HEK293 (cell line): Measurements from ENCODE around the gene UFSP2.

Source experiments
- BCL6B ChIP-seq: fragments of 450-650 bp; formaldehyde crosslinking; IDR thresholded peaks from 2 replicates; pipeline ENCODE4 v1.5.1; 2017; ENCODE audit warnings: missing biosample characterization, missing genetic modification characterization
- FEZF1 ChIP-seq: fragments of 450-650 bp; formaldehyde crosslinking; IDR thresholded peaks from 2 replicates; pipeline ENCODE4 v1.5.1; 2016; ENCODE audit warnings: missing biosample characterization, missing genetic modification characterization
- GLI4 ChIP-seq: fragments of 450-650 bp; formaldehyde crosslinking; IDR thresholded peaks from 2 replicates; pipeline ENCODE4 v1.5.1; 2016; ENCODE audit warnings: missing biosample characterization, missing genetic modification characterization
- HOXA7 ChIP-seq: sonication (generic); formaldehyde crosslinking; IDR thresholded peaks from 2 replicates; pipeline ENCODE4 v1.8.1; 2022; ENCODE audit warnings: missing genetic modification reagents, borderline replicate concordance
- KLF1 ChIP-seq: fragments of 450-650 bp; formaldehyde crosslinking; IDR thresholded peaks from 2 replicates; pipeline ENCODE4 v1.5.1; 2016; ENCODE audit warnings: missing biosample characterization, missing genetic modification characterization
- KLF10 ChIP-seq: fragments of 450-650 bp; IDR thresholded peaks from 2 replicates; pipeline ENCODE4 v1.5.1; 2018; ENCODE audit warnings: missing biosample characterization, mild to moderate bottlenecking, missing genetic modification characterization
- OVOL3 ChIP-seq: fragments of 450-650 bp; formaldehyde crosslinking; IDR thresholded peaks from 2 replicates; pipeline ENCODE4 v1.5.1; 2016; ENCODE audit warnings: missing biosample characterization, missing genetic modification characterization
- PRDM6 ChIP-seq: fragments of 450-650 bp; formaldehyde crosslinking; IDR thresholded peaks from 2 replicates; pipeline ENCODE4 v1.5.1; 2017; ENCODE audit warnings: missing biosample characterization, missing genetic modification characterization
- RBAK ChIP-seq: fragments of 450-650 bp; formaldehyde crosslinking; IDR thresholded peaks from 2 replicates; pipeline ENCODE4 v1.5.1; 2016; ENCODE audit warnings: missing biosample characterization, missing genetic modification characterization
- YY1 ChIP-seq: fragments of 450-650 bp; formaldehyde crosslinking; IDR thresholded peaks from 2 replicates; pipeline ENCODE4 v1.5.1; 2018; ENCODE audit warnings: missing biosample characterization, missing genetic modification characterization
- ZBTB1 ChIP-seq: fragments of 450-650 bp; formaldehyde crosslinking; IDR thresholded peaks from 2 replicates; pipeline ENCODE4 v1.5.1; 2016; ENCODE audit warnings: missing biosample characterization, missing genetic modification characterization
- ZNF157 ChIP-seq: fragments of 450-650 bp; formaldehyde crosslinking; IDR thresholded peaks from 2 replicates; pipeline ENCODE4 v1.5.1; 2016; ENCODE audit warnings: missing biosample characterization, missing genetic modification characterization
- ZNF174 ChIP-seq: fragments of 450-650 bp; formaldehyde crosslinking; IDR thresholded peaks from 2 replicates; pipeline ENCODE4 v1.5.0; 2017; ENCODE audit warnings: missing biosample characterization, mild to moderate bottlenecking, missing genetic modification characterization
- ZNF184 ChIP-seq: fragments of 450-650 bp; IDR thresholded peaks from 2 replicates; pipeline ENCODE4 v1.5.1; 2018; ENCODE audit warnings: missing biosample characterization, mild to moderate bottlenecking, missing genetic modification characterization
- ZNF248 ChIP-seq: fragments of 450-650 bp; formaldehyde crosslinking; IDR thresholded peaks from 2 replicates; pipeline ENCODE4 v1.5.1; 2017; ENCODE audit warnings: missing biosample characterization, missing genetic modification characterization
- ZNF26 ChIP-seq: fragments of 450-650 bp; formaldehyde crosslinking; IDR thresholded peaks from 2 replicates; pipeline ENCODE4 v1.5.1; 2016; ENCODE audit warnings: missing biosample characterization, missing genetic modification characterization
- ZNF302 ChIP-seq: fragments of 450-650 bp; formaldehyde crosslinking; IDR thresholded peaks from 2 replicates; pipeline ENCODE4 v1.5.1; 2016; ENCODE audit warnings: missing biosample characterization, missing genetic modification characterization, low read depth
- ZNF311 ChIP-seq: fragments of 450-650 bp; formaldehyde crosslinking; IDR thresholded peaks from 2 replicates; pipeline ENCODE4 v1.5.1; 2017; ENCODE audit warnings: missing biosample characterization, missing genetic modification characterization, borderline replicate concordance
- ZNF335 ChIP-seq: fragments of 450-650 bp; formaldehyde crosslinking; conservative IDR thresholded peaks from 2 replicates; pipeline ENCODE4 v1.5.1; 2016; ENCODE audit warnings: missing biosample characterization, missing genetic modification characterization
- ZNF366 ChIP-seq: fragments of 450-650 bp; formaldehyde crosslinking; conservative IDR thresholded peaks from 2 replicates; pipeline ENCODE4 v1.5.1; 2016; ENCODE audit warnings: missing biosample characterization, missing genetic modification characterization
- ZNF394 ChIP-seq: fragments of 450-650 bp; formaldehyde crosslinking; IDR thresholded peaks from 2 replicates; pipeline ENCODE4 v1.5.1; 2016; ENCODE audit warnings: missing biosample characterization, missing genetic modification characterization, mild to moderate bottlenecking, moderate library complexity, borderline replicate concordance
- ZNF521 ChIP-seq: fragments of 450-650 bp; formaldehyde crosslinking; IDR thresholded peaks from 2 replicates; pipeline ENCODE4 v1.5.1; 2017; ENCODE audit warnings: missing biosample characterization, mild to moderate bottlenecking, missing genetic modification characterization
- ZNF530 ChIP-seq: fragments of 450-650 bp; formaldehyde crosslinking; IDR thresholded peaks from 2 replicates; pipeline ENCODE4 v1.5.1; 2016; ENCODE audit warnings: low read depth, missing biosample characterization, missing genetic modification characterization
- ZNF544 ChIP-seq: fragments of 450-650 bp; formaldehyde crosslinking; IDR thresholded peaks from 2 replicates; pipeline ENCODE4 v1.5.0; 2017; ENCODE audit warnings: missing biosample characterization, missing genetic modification characterization
- ZNF558 ChIP-seq: fragments of 450-650 bp; formaldehyde crosslinking; IDR thresholded peaks from 2 replicates; pipeline ENCODE4 v1.5.1; 2016; ENCODE audit warnings: missing biosample characterization, missing genetic modification characterization
- ZNF571 ChIP-seq: fragments of 450-650 bp; formaldehyde crosslinking; IDR thresholded peaks from 2 replicates; pipeline ENCODE4 v1.5.0; 2017; ENCODE audit warnings: missing biosample characterization, missing genetic modification characterization
- ZNF585B ChIP-seq: fragments of 450-650 bp; formaldehyde crosslinking; IDR thresholded peaks from 2 replicates; pipeline ENCODE4 v1.5.1; 2016; ENCODE audit warnings: missing biosample characterization, missing genetic modification characterization
- ZNF791 ChIP-seq: fragments of 450-650 bp; formaldehyde crosslinking; IDR thresholded peaks from 2 replicates; pipeline ENCODE4 v1.5.1; 2016; ENCODE audit warnings: missing biosample characterization, missing genetic modification characterization
- ZNF792 ChIP-seq: fragments of 450-650 bp; formaldehyde crosslinking; IDR thresholded peaks from 2 replicates; pipeline ENCODE4 v1.5.1; 2016; ENCODE audit warnings: missing biosample characterization, missing genetic modification characterization
- ZNF837 ChIP-seq: fragments of 450-650 bp; formaldehyde crosslinking; IDR thresholded peaks from 2 replicates; pipeline ENCODE4 v1.5.1; 2016; ENCODE audit warnings: missing biosample characterization, missing genetic modification characterization
- ZXDB ChIP-seq: fragments of 450-650 bp; formaldehyde crosslinking; IDR thresholded peaks from 2 replicates; pipeline ENCODE4 v1.5.1; 2016; ENCODE audit warnings: missing biosample characterization, missing genetic modification characterization
- TF ChIP-seq, protein P1 (sequence below): fragments of 450-650 bp; formaldehyde crosslinking; IDR thresholded peaks from 2 replicates; pipeline ENCODE4 v1.5.1; 2017; ENCODE audit warnings: missing biosample characterization, missing genetic modification characterization
- TF ChIP-seq, protein P2 (sequence below): fragments of 450-650 bp; formaldehyde crosslinking; IDR thresholded peaks from 2 replicates; pipeline ENCODE4 v1.5.1; 2016; ENCODE audit warnings: missing biosample characterization, missing genetic modification characterization

UFSP2 gene

DNA sequence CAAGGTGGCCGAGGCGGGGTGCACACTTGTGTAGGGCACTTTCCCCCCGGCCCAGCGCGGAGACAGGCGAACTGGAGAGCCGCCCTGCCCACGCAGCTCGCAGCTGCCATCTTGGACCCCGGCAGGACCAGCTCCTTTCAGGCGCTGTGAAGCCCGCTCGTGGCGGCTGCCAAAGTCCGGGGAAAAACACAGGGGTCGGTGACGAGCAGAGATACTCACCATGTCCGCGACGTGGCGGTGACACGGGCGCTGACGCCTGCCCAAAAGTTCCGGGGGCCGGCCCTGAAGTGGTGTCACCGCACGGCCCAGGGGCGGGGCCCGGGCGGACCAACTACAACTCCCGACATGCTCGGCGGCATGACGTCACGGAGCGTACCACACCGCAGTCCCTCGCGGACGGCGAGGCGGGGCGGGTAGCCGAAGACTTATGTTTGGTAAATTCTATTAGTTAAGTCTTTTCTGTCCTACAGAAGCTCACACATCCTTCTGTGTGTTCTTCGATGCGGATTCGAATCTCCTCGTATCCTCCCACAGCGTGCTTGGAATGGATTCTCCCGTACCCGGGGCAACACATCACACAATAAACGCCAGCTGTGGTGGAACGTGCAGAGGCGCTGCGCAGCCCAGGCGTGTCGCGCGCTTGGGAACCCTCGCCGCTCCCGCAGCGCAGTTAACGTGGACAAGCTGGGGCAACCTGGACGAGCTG, at the start of gene UFSP2 (continued):
- no peak for TF ChIP-seq BCL6B (tag by site-specific recombination)
- TF ChIP-seq RBAK (tag by site-specific recombination), result no peak
- TF ChIP-seq, protein P1, sequence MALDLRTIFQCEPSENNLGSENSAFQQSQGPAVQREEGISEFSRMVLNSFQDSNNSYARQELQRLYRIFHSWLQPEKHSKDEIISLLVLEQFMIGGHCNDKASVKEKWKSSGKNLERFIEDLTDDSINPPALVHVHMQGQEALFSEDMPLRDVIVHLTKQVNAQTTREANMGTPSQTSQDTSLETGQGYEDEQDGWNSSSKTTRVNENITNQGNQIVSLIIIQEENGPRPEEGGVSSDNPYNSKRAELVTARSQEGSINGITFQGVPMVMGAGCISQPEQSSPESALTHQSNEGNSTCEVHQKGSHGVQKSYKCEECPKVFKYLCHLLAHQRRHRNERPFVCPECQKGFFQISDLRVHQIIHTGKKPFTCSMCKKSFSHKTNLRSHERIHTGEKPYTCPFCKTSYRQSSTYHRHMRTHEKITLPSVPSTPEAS (tag by site-specific recombination), result no peak
- peak; percentile 83 for TF ChIP-seq ZXDB (tag by site-specific recombination)
- TF ChIP-seq ZNF311 (tag by site-specific recombination), result no peak
- no peak for TF ChIP-seq ZNF184 (tag by site-specific recombination)
- no peak for TF ChIP-seq ZNF366
- TF ChIP-seq ZNF571 (tag by site-specific recombination), result no peak
- TF ChIP-seq ZNF521 (tag by site-specific recombination), result no peak
- TF ChIP-seq FEZF1, result no peak
- no peak for TF ChIP-seq OVOL3
- no peak for TF ChIP-seq ZNF837 (tag by site-specific recombination)
- no peak for TF ChIP-seq PRDM6
- TF ChIP-seq ZNF174 (tag by site-specific recombination), result no peak
- no peak for TF ChIP-seq ZNF792 (tag by site-specific recombination)
- no peak for TF ChIP-seq KLF1
- peak; percentile 99 for TF ChIP-seq ZNF335 (tag by site-specific recombination)
- TF ChIP-seq ZNF248 (tag by site-specific recombination), result no peak
- TF ChIP-seq ZNF530 (tag by site-specific recombination), result no peak
- no peak for TF ChIP-seq ZNF585B
- TF ChIP-seq, protein P2, sequence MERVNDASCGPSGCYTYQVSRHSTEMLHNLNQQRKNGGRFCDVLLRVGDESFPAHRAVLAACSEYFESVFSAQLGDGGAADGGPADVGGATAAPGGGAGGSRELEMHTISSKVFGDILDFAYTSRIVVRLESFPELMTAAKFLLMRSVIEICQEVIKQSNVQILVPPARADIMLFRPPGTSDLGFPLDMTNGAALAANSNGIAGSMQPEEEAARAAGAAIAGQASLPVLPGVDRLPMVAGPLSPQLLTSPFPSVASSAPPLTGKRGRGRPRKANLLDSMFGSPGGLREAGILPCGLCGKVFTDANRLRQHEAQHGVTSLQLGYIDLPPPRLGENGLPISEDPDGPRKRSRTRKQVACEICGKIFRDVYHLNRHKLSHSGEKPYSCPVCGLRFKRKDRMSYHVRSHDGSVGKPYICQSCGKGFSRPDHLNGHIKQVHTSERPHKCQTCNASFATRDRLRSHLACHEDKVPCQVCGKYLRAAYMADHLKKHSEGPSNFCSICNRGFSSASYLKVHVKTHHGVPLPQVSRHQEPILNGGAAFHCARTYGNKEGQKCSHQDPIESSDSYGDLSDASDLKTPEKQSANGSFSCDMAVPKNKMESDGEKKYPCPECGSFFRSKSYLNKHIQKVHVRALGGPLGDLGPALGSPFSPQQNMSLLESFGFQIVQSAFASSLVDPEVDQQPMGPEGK (tag by site-specific recombination), result peak; percentile 69
- no peak for TF ChIP-seq ZNF26 (tag by site-specific recombination)
- no peak for TF ChIP-seq GLI4
- no peak for TF ChIP-seq ZNF157 (tag by site-specific recombination)
- TF ChIP-seq HOXA7, result no peak
- peak; percentile 55 for TF ChIP-seq ZNF394 (tag by site-specific recombination)
- TF ChIP-seq ZNF558, result no peak
- TF ChIP-seq KLF10 (tag by site-specific recombination), result no peak; the same call in 1 of the 2 replicates
- TF ChIP-seq ZNF302, result no peak
- no peak for TF ChIP-seq ZNF791 (tag by site-specific recombination)
- TF ChIP-seq YY1, result peak; percentile 80
- no peak for TF ChIP-seq ZNF544
- TF ChIP-seq ZBTB1 (tag by site-specific recombination), result no peak
